Uterus (tissue), 2 donors: ENCODE results near the gene FAM3D.

Source experiments
- POLR2A ChIP-seq, 2 donors: fragments of 450-650 bp; IDR thresholded peaks; one replicate each; pipeline ENCODE4 v1.6.1; 2016; ENCODE audit warnings: antibody characterized with exemption in 2 of 2, mild to moderate bottlenecking in 1 of 2, moderate library complexity in 1 of 2
- TF ChIP-seq, protein P1 (sequence below), 4 experiments: fragments of 200-600 bp in 2 of 4; fragments of 450-650 bp in 2 of 4; sonication (generic) in 2 of 4; IDR thresholded peaks; one replicate each; pipeline ENCODE4 v1.5.1; 2016 to 2019; ENCODE audit warnings: antibody characterized with exemption in 4 of 4, mild to moderate bottlenecking in 2 of 4, moderate library complexity in 1 of 4

DNA sequence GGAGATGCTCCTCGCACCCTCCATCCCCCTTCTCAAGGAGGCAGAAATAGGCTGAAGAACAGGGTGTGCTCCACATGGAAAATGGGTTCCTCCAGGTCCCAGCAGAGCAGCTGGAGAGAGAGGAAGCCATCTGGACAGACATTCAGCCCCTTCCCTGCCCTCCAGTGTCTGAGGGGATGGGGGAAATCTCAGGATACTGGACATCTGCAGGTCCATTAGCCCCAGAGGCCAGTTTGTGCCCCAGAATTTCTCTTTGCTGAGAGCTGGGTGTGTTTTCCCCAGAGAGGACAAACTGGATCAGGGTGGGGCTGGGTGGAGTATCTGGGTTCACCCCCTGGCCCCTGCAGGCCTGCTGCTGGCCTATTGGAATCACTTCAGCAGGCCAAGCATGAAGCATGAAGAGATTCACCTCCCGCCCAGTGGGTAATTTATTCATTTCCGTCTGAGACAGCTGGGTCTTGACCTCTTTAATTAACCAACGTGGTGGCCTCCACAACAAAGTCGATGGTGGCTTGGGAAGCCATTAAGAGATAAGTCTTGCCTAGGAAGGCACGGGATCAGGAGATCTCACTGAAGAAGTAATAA is 4.6 kb downstream of the FAM3D start:
- TF ChIP-seq, protein P1, sequence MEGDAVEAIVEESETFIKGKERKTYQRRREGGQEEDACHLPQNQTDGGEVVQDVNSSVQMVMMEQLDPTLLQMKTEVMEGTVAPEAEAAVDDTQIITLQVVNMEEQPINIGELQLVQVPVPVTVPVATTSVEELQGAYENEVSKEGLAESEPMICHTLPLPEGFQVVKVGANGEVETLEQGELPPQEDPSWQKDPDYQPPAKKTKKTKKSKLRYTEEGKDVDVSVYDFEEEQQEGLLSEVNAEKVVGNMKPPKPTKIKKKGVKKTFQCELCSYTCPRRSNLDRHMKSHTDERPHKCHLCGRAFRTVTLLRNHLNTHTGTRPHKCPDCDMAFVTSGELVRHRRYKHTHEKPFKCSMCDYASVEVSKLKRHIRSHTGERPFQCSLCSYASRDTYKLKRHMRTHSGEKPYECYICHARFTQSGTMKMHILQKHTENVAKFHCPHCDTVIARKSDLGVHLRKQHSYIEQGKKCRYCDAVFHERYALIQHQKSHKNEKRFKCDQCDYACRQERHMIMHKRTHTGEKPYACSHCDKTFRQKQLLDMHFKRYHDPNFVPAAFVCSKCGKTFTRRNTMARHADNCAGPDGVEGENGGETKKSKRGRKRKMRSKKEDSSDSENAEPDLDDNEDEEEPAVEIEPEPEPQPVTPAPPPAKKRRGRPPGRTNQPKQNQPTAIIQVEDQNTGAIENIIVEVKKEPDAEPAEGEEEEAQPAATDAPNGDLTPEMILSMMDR (IDR thresholded peaks at IDR 0.05): no peak
- no peak for TF ChIP-seq POLR2A (IDR thresholded peaks at IDR 0.05)
